ENCODE results near the gene C11orf97.

DNA sequence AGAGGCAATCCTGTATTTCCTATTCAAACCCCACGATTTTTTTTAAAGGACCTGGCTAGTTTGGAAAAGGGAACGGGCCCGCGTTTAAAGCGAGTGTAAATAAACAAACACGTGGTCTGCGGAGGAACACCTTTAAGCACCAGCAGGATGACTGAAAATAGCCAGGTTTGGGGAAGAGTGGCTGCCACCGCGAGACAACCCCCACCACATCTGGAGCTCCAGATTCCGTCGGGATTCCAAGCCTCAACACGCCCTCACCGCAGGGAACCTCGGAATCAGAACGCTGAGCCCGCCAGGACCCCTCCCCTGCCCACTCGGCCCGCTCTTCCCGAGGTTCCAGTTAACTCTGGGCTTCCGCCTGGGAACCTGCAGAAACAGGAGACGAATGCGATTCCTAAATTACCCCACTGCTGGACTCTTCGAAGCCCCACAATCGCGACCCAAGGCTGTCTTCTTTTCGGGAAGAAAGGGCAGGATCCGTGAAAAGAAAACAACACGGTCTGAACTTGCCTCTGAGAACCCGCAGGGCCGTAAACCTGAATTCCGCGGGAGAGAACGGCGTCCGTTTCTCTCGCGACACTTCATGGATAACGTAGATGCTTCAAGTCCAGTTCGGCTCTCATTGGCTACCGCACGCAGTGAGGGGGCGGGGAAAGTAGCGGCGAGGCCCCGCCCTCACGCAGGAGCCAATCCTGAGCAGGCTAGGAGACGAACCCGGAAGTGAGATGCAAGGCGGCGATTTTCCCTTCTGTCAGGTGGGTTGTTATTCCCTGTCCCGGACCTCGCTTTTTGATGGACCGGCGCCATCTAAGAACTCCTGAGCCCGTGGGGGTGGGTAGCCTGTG, 18.8 kb upstream of the C11orf97 start, which contains the start of the genes ANKRD49 and MRE11:
- TF ChIP-seq, protein P1, sequence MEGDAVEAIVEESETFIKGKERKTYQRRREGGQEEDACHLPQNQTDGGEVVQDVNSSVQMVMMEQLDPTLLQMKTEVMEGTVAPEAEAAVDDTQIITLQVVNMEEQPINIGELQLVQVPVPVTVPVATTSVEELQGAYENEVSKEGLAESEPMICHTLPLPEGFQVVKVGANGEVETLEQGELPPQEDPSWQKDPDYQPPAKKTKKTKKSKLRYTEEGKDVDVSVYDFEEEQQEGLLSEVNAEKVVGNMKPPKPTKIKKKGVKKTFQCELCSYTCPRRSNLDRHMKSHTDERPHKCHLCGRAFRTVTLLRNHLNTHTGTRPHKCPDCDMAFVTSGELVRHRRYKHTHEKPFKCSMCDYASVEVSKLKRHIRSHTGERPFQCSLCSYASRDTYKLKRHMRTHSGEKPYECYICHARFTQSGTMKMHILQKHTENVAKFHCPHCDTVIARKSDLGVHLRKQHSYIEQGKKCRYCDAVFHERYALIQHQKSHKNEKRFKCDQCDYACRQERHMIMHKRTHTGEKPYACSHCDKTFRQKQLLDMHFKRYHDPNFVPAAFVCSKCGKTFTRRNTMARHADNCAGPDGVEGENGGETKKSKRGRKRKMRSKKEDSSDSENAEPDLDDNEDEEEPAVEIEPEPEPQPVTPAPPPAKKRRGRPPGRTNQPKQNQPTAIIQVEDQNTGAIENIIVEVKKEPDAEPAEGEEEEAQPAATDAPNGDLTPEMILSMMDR (IDR thresholded peaks at IDR 0.05), result peak in 2 of 6 experiments; percentile 5 to 14
- no peak for TF ChIP-seq POLR2A (IDR thresholded peaks at IDR 0.05)
